ENCODE data around the gene ZNF366. TPM values are rescaled to one million over a fixed set of nuclear protein-coding genes. Genes with fewer than 3 reads are reported as not detected.

Gene ZNF366
- total RNA-seq, 1 donor from 2014 or later = 13.6 TPM

DNA sequence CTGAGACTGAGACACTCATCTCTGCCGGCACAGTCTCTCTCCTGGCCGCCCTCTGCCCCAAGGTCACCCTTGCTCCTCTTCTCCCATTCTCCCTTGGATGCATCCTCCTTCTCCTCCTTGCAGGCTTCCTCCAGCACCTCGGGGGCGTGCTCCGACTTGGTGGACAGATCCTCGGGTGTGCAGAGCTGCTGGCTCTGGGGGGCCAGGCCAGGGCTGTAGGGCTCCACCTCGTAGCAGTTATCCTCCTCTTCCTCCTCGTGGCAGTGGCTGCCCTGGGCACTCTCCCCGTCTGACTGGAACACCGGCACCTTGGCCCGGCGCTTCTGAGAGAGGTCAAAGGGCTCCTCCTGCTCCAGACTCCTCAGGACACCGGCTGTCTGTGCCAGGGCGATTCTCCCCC lies 63.3 kb downstream of the ZNF366 start:
- DNase-seq (no peak), ATAC-seq (peak in 1 of 2 donors; percentile 48)
- Histone ChIP-seq H3K9me3 (no peaks in the 10 kb centered on the region), H3K27me3 (ENCODE audit: low read depth) (no peaks in the 10 kb centered on the region), H3K27ac (no peak overlapping the region), H3K36me3 (peaks cover 6% of the 10 kb centered on the region), H3K4me1 (no peaks in the 10 kb centered on the region), H3K4me3 (no peak overlapping the region)
- TF ChIP-seq, protein P1, sequence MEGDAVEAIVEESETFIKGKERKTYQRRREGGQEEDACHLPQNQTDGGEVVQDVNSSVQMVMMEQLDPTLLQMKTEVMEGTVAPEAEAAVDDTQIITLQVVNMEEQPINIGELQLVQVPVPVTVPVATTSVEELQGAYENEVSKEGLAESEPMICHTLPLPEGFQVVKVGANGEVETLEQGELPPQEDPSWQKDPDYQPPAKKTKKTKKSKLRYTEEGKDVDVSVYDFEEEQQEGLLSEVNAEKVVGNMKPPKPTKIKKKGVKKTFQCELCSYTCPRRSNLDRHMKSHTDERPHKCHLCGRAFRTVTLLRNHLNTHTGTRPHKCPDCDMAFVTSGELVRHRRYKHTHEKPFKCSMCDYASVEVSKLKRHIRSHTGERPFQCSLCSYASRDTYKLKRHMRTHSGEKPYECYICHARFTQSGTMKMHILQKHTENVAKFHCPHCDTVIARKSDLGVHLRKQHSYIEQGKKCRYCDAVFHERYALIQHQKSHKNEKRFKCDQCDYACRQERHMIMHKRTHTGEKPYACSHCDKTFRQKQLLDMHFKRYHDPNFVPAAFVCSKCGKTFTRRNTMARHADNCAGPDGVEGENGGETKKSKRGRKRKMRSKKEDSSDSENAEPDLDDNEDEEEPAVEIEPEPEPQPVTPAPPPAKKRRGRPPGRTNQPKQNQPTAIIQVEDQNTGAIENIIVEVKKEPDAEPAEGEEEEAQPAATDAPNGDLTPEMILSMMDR (IDR thresholded peaks at IDR 0.05) = no peak
- intact Hi-C loops (cut with DNase I) = no loop called here

DNA sequence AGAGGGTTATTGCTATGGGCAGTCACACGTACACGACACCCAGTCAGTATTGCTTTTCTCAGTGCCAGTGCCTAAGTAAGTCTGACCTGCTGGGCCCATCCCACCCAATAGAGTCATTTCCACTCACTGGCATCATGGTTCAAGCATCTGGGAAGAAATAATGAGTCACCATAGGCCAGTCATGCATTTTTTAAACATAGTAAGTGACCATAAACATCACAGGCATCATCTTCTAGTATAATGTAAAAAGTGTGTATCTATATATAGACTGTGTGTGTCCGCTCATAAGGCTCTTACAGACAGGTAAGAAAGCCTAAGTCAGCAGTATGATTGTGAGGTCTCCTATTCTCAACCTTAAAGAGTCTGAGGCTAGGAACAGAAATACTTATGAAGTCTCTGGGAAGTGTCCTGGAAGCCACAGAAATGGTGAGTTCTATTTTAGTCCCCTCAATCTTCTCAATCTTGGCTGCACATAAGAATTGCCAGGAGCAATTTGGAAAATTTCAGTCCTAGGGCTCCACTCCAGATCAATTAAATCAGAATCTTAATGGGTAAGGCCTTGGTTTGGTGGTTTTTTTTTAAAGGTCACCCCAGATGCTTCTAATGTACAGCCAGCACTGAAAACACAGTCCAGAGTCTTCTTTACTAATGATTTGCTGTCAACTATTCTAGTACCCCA lies 65.2 kb downstream of the ZNF366 start:
- ATAC-seq = no peak
- intact Hi-C loops (cut with DNase I) = no loop called here
- TF ChIP-seq, protein P1 (IDR thresholded peaks at IDR 0.05) = no peak
- Histone ChIP-seq H3K4me3 (no peak overlapping the region), H3K4me1 (no peaks in the 10 kb centered on the region), H3K9me3 (no peaks in the 10 kb centered on the region), H3K27ac (no peak overlapping the region), H3K36me3 (peaks cover 6% of the 10 kb centered on the region), H3K27me3 (ENCODE audit: low read depth) (no peaks in the 10 kb centered on the region)
- no peak for DNase-seq

DNA sequence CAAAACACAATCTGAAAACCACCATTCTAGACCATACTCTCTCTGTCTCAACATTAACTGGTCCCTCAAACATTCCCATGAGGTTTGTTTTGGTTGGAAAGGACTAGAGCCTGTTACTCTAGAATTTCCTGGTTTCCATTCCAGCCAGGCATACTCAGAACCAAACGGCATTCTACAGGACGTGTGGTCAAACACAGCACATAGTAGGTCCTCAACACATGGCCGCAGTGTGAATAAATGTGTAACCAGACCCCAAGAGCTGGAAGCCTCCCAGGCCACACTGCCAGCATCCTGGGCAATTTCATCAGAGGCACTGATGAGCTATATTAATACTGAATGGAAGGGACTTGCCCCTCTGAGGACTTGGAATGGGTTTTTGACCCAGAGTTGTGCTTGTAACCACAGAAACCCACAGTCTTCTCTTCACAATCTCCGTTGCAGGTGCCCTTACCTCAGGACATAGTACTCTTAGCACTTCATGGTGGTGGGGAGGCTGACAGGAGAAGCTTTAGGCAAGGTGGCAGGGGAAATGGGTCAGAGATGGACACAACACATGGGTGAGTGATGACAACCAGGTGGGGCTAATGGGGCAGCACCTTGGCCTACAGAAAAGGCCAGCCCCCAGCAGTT lies 66.0 kb downstream of the ZNF366 start:
- intact Hi-C loops (cut with DNase I) = no loop called here
- ATAC-seq (no peak), DNase-seq (no peak)
- Histone ChIP-seq H3K27ac (peak overlapping the region; percentile 33), H3K4me3 (no peak overlapping the region), H3K9me3 (no peaks in the 10 kb centered on the region), H3K4me1 (no peaks in the 10 kb centered on the region), H3K27me3 (ENCODE audit: low read depth) (no peaks in the 10 kb centered on the region), H3K36me3 (no peaks in the 10 kb centered on the region)
- TF ChIP-seq, protein P1 (IDR thresholded peaks at IDR 0.05) = no peak

DNA sequence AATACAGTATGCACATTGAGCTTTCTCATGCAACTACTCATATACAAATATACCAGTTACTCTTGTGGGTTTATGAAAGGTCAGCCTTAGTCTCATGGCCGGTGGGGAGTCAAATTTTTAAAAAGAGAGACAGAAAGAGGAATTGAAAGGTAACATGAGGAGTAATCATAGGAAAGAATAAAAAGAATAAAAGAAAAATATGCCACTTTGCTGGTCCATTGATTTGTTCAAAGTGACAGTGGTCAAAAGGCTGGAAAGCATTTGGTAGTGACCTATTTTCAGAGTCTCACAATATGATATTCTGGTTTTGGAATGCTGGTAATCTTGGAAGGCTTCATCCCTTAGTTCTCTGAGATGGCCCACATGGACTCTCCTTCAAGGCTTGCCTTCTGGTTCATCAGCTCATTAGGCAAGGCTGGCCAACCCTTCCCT lies 67.0 kb downstream of the ZNF366 start:
- ATAC-seq (no peak), DNase-seq (no peak)
- H3K36me3 ChIP-seq = no peaks in the 10 kb centered on the region
- H3K27me3 ChIP-seq (ENCODE audit: low read depth) = no peaks in the 10 kb centered on the region
- no peak overlapping the region for H3K4me3 ChIP-seq
- intact Hi-C loops (cut with DNase I) = no loop called here
- TF ChIP-seq, protein P1 (IDR thresholded peaks at IDR 0.05) = no peak
- peaks cover 4% of the 10 kb centered on the region for H3K4me1 ChIP-seq
- no peaks in the 10 kb centered on the region for H3K9me3 ChIP-seq
- H3K27ac ChIP-seq = no peak overlapping the region

GRCh38 chr5:72439192-72439591 lies 68.0 kb downstream of the ZNF366 start:
- no peaks in the 10 kb centered on the region for H3K9me3 ChIP-seq
- H3K4me1 ChIP-seq = peaks cover 14% of the 10 kb centered on the region
- no peak for DNase-seq
- ATAC-seq = no peak
- H3K36me3 ChIP-seq = no peaks in the 10 kb centered on the region
- H3K4me3 ChIP-seq = no peak overlapping the region
- H3K27me3 ChIP-seq (ENCODE audit: low read depth) = no peaks in the 10 kb centered on the region
- TF ChIP-seq, protein P1 (IDR thresholded peaks at IDR 0.05) = no peak
- H3K27ac ChIP-seq = no peak overlapping the region
- intact Hi-C loops (cut with DNase I) = no loop called here
